Suprapubic skin (tissue), 4 donors: ENCODE data around the gene DNAJC15.

Experiments used
- EP300 ChIP-seq: sonication (generic); formaldehyde crosslinking; IDR thresholded peaks from one replicate; pipeline ENCODE4 v1.6.1; 2017; ENCODE audit warnings: antibody characterized with exemption
- POLR2A ChIP-seq, 2 donors: fragments of 450-650 bp; IDR thresholded peaks; one replicate each; pipeline ENCODE4 v1.6.1; 2017; ENCODE audit warnings: antibody characterized with exemption in 2 of 2, mild to moderate bottlenecking in 2 of 2, moderate library complexity in 2 of 2
- POLR2AphosphoS5 ChIP-seq, 3 donors: sonication (generic); formaldehyde crosslinking; IDR thresholded peaks; one replicate each; pipeline ENCODE4 v1.6.1; 2017; ENCODE audit warnings: antibody characterized with exemption in 3 of 3
- TF ChIP-seq, protein P1 (sequence below), 2 donors: fragments of 200-600 bp in 1 of 2; fragments of 450-650 bp in 1 of 2; sonication (generic) in 1 of 2; IDR thresholded peaks; one replicate each; pipeline ENCODE4 v1.5.1; 2016 to 2019; ENCODE audit warnings: antibody characterized with exemption in 2 of 2, mild to moderate bottlenecking in 1 of 2, moderate library complexity in 1 of 2

DNA sequence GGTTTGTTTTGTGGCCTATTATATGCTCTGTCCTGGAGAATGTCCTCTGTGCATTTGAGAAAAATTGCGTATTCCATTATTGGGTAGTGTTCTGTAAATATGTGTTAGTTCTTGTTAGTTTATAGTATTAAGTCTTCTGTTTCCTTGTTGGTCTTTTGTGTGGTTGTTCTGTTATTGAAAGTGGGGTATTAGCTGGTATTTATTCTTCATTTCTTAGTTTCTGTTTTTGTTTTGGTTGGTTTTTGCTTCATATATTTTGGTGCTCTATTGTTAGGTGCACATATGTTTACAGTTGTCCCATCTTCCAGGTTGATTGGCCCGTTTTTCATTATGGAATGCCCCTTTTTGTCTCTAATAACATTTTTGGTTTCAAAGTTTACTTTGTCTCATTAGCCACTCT lies 77.3 kb downstream of the DNAJC15 start:
- TF ChIP-seq POLR2A (IDR thresholded peaks at IDR 0.05) (no peak), POLR2AphosphoS5 (IDR thresholded peaks at IDR 0.05) (no peak), EP300 (no peak)
- TF ChIP-seq, protein P1, sequence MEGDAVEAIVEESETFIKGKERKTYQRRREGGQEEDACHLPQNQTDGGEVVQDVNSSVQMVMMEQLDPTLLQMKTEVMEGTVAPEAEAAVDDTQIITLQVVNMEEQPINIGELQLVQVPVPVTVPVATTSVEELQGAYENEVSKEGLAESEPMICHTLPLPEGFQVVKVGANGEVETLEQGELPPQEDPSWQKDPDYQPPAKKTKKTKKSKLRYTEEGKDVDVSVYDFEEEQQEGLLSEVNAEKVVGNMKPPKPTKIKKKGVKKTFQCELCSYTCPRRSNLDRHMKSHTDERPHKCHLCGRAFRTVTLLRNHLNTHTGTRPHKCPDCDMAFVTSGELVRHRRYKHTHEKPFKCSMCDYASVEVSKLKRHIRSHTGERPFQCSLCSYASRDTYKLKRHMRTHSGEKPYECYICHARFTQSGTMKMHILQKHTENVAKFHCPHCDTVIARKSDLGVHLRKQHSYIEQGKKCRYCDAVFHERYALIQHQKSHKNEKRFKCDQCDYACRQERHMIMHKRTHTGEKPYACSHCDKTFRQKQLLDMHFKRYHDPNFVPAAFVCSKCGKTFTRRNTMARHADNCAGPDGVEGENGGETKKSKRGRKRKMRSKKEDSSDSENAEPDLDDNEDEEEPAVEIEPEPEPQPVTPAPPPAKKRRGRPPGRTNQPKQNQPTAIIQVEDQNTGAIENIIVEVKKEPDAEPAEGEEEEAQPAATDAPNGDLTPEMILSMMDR (IDR thresholded peaks at IDR 0.05) = no peak
